Testis (tissue), 3 donors: ENCODE data around the gene ING1. TPM values are rescaled to one million over a fixed set of nuclear protein-coding genes. Genes with fewer than 3 reads are reported as not detected.

Experiments
- DNase-seq: peaks from one replicate; pipeline ENCODE4 v3.0.0-alpha.2; 2019
- H3K27ac ChIP-seq, 2 donors: fragments of 200-600 bp; sonication (generic); one replicate each; pipeline ENCODE4 v1.5.1; 2019
- H3K27me3 ChIP-seq: fragments of 200-600 bp; sonication (generic); one replicate; pipeline ENCODE4 v1.5.1; 2019
- H3K36me3 ChIP-seq: fragments of 200-600 bp; sonication (generic); one replicate; pipeline ENCODE4 v1.5.1; 2017; ENCODE audit warnings: low read depth; ENCODE audit errors: missing control alignments
- H3K4me1 ChIP-seq: fragments of 200-600 bp; sonication (generic); one replicate; pipeline ENCODE4 v1.5.1; 2019
- H3K4me3 ChIP-seq, 2 donors: fragments of 200-600 bp; sonication (generic); one replicate each; pipeline ENCODE4 v1.5.1; 2017 to 2019
- H3K9me3 ChIP-seq: fragments of 200-600 bp; sonication (generic); one replicate; pipeline ENCODE4 v1.5.1; 2017
- POLR2A ChIP-seq: fragments of 450-650 bp; IDR thresholded peaks from one replicate; pipeline ENCODE4 v1.6.1; 2017; ENCODE audit warnings: antibody characterized with exemption, mild to moderate bottlenecking, moderate library complexity
- WGBS, 2 donors: methylation state at CpG; one replicate each; pipeline ENCODE4 v1.1.5; 2018; 5-methylcytosine and 5-hydroxymethylcytosine counted together
- intact Hi-C: fragments of 100-400 bp; cut with DNase I; formaldehyde crosslinking; loops from one replicate; pipeline ENCODE4 v1.15.1; 2023; ENCODE audit warnings: low total_unique reads
- polyA plus RNA-seq: library from polyadenylated mRNA; stranded (reverse); fragments of 350-450 nt; fragmentation: Illumina TruSeq; extraction: RNeasy Lipid Tissue Mini Kit (QIAGEN cat#74804); gene quantifications from one replicate; pipeline ENCODE4 v1.2.3, GENCODE V29; 2014; ENCODE audit warnings: low read depth, low replicate concordance; ENCODE audit not compliant: insufficient read depth
- total RNA-seq, 2 donors: library from RNA; depleted of rRNA; stranded (reverse); fragments of >200 nt; gene quantifications; one replicate each; pipeline ENCODE4 v1.2.3, GENCODE V29; 2016
- TF ChIP-seq, protein P1 (sequence below), 3 experiments: fragments of 450-650 bp in 2 of 3; fragments of 200-600 bp in 1 of 3; sonication (generic) in 1 of 3; IDR thresholded peaks; one replicate each; pipeline ENCODE4 v1.5.1; 2016 to 2019; ENCODE audit warnings: antibody characterized with exemption in 3 of 3, mild to moderate bottlenecking in 2 of 3, moderate library complexity in 1 of 3

The ING1 gene
- total and polyA plus RNA-seq, 3 donors from 2014 or later, result 42.2 to 45.5 (median 43.6) TPM

- Histone ChIP-seq H3K27me3 (no peaks in the 10 kb centered on the region), H3K9me3 (no peaks in the 10 kb centered on the region), H3K4me1 (no peaks in the 10 kb centered on the region), H3K27ac (no peak overlapping the region), H3K4me3 (no peak overlapping the region), H3K36me3 (no peaks in the 10 kb centered on the region)
- WGBS, 2 donors, result 78 to 79% methylated on average over 4 of the region's 4 CpGs
- DNase-seq, result no peak
- TF ChIP-seq, protein P1, sequence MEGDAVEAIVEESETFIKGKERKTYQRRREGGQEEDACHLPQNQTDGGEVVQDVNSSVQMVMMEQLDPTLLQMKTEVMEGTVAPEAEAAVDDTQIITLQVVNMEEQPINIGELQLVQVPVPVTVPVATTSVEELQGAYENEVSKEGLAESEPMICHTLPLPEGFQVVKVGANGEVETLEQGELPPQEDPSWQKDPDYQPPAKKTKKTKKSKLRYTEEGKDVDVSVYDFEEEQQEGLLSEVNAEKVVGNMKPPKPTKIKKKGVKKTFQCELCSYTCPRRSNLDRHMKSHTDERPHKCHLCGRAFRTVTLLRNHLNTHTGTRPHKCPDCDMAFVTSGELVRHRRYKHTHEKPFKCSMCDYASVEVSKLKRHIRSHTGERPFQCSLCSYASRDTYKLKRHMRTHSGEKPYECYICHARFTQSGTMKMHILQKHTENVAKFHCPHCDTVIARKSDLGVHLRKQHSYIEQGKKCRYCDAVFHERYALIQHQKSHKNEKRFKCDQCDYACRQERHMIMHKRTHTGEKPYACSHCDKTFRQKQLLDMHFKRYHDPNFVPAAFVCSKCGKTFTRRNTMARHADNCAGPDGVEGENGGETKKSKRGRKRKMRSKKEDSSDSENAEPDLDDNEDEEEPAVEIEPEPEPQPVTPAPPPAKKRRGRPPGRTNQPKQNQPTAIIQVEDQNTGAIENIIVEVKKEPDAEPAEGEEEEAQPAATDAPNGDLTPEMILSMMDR (IDR thresholded peaks at IDR 0.05), result no peak
- TF ChIP-seq POLR2A, result no peak
- intact Hi-C loops, result no loop called here
Observed at GRCh38 chr13:110748271-110748670, 34.8 kb downstream of the ING1 start.

DNA sequence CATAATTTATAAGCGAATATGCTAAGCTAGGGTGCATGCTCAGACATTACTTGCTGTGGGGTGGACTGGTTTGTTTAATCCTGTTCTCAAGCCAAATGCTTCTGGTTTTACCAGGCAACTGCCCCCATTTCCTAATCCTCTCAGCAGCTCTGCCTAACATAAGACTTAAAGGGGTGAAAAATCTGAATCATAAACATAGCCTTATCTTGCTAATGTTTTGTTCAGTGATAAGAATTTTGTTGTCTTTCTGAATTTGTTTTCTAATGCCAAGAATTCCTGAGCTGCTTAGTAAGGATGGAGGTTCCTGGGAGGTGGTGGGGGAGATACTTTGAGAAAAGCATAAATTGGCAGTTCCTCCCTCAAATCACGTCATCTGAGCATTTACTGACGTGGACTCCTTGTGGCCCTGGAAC is 42.7 kb downstream of the ING1 start:
- no peaks in the 10 kb centered on the region for H3K9me3 ChIP-seq
- no peaks in the 10 kb centered on the region for H3K4me1 ChIP-seq
- WGBS, 2 donors, result 58 to 64% methylated on average over 3 of the region's 3 CpGs
- H3K36me3 ChIP-seq, result no peaks in the 10 kb centered on the region
- no peak for TF ChIP-seq POLR2A
- no peaks in the 10 kb centered on the region for H3K27me3 ChIP-seq
- intact Hi-C loops, result no loop called here
- DNase-seq, result no peak
- H3K4me3 ChIP-seq, result no peak overlapping the region
- no peak overlapping the region for H3K27ac ChIP-seq

DNA sequence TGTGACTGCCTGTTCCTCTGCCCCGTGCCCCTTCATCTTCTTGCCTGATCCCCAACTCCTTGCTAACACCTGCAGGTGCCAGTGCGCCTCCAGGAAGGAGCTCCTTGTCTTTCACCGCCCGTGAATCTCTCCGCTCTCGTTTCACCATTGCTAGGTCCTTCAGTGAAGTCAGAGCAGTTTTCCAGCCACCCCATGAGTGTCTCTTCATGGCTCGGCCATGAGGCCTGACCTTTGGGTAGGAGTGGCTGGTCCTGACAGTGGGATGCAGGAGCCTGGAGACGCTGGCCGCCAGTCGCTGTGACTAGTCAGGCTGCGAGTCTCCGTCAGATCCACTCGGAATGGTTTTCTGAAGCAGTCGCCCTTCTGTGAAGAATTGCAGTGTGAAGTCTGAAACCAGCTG is 43.8 kb downstream of the ING1 start:
- 67 to 73% methylated on average over 14 of the region's 14 CpGs for WGBS, 2 donors
- Histone ChIP-seq H3K9me3 (no peaks in the 10 kb centered on the region), H3K4me1 (no peaks in the 10 kb centered on the region), H3K4me3 (no peak overlapping the region), H3K27me3 (no peaks in the 10 kb centered on the region), H3K27ac (no peak overlapping the region), H3K36me3 (no peaks in the 10 kb centered on the region)
- intact Hi-C loops, result no loop called here
- TF ChIP-seq POLR2A, result no peak
- TF ChIP-seq, protein P1 (IDR thresholded peaks at IDR 0.05), result no peak
- DNase-seq, result no peak

GRCh38 chr13:110758195-110758805 is 44.8 kb downstream of the ING1 start:
- TF ChIP-seq POLR2A, result no peak
- TF ChIP-seq, protein P1 (IDR thresholded peaks at IDR 0.05), result no peak
- Histone ChIP-seq H3K9me3 (no peaks in the 10 kb centered on the region), H3K36me3 (no peaks in the 10 kb centered on the region), H3K27me3 (no peaks in the 10 kb centered on the region), H3K4me1 (no peaks in the 10 kb centered on the region), H3K27ac (no peak overlapping the region), H3K4me3 (no peak overlapping the region)
- intact Hi-C loops, result no loop called here
- DNase-seq, result no peak
- 80 to 81% methylated on average over 4 of the region's 4 CpGs for WGBS, 2 donors

DNA sequence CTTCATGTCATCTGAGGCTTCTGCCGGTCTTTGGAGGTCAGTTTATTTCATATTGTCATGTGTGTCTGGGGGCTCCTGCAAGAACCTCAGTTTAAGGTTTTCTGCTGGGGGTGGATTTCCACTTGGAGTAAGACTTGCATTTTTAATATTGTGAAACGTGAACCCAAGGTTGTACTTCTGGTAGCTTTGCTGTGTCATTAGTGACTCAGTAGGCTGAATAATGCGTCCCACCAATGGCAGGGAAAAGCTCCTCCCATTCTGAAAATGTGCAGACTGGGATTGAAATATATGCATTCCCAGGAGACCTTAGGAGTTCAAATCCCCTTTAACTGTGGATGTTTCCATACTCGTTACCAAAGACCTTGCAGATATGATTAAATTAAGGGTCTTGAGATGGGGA is 46.2 kb downstream of the ING1 start:
- Histone ChIP-seq H3K9me3 (no peaks in the 10 kb centered on the region), H3K4me3 (no peak overlapping the region), H3K36me3 (no peaks in the 10 kb centered on the region), H3K27ac (no peak overlapping the region), H3K27me3 (no peaks in the 10 kb centered on the region), H3K4me1 (no peaks in the 10 kb centered on the region)
- no peak for DNase-seq
- TF ChIP-seq, protein P1 (IDR thresholded peaks at IDR 0.05), result no peak
- TF ChIP-seq POLR2A, result no peak
- 86 to 90% methylated on average over 4 of the region's 4 CpGs for WGBS, 2 donors
- intact Hi-C loops, result no loop called here
